ENCODE data around the gene SNX27. TPM values are rescaled to one million over a fixed set of nuclear protein-coding genes. Genes with fewer than 3 reads are reported as not detected.

The SNX27 gene
- total and polyA plus RNA-seq, 10 of the 15 experiments (the other 5 are each of a cell fraction or from before 2014, with no cell fraction given) = 3.8 to 21.8 (median 12.5) TPM

GRCh38 chr1:151680826-151681225 lies 69.0 kb downstream of the SNX27 start:
- intact Hi-C loops (cut with micrococcal nuclease; ENCODE audit: unreplicated experiment) (no loop called here), in situ Hi-C loops (cut with MboI) (no loop called here)
- Histone ChIP-seq H3K27ac (ENCODE audit: control insufficient read depth, insufficient read depth) (no peak overlapping the region), H3K9me3 (replicated peaks; ENCODE audit: control insufficient read depth, insufficient read depth, low read length) (no peaks in the 10 kb centered on the region), H3K9ac (ENCODE audit: control insufficient read depth, insufficient read depth, low read length) (no peak overlapping the region), H3K36me3 (ENCODE audit: control insufficient read depth in 2 of 2, insufficient read depth in 2 of 2, low read length in 1 of 2) (no peaks in the 10 kb centered on the region; a peak in 1 of 4 replicates), H3K4me3 (no peak overlapping the region), H2AFZ (ENCODE audit: control insufficient read depth, low read depth, low read length) (no peak overlapping the region), H3K4me1 (ENCODE audit: control insufficient read depth, insufficient read depth, low read length) (no peaks in the 10 kb centered on the region), H3K27me3 (replicated peaks in 1 of 2; ENCODE audit: control insufficient read depth in 2 of 2, insufficient read depth in 2 of 2, low read length in 1 of 2) (no peaks in the 10 kb centered on the region), H3K79me2 (ENCODE audit: control insufficient read depth, insufficient read depth, low read length) (no peaks in the 10 kb centered on the region), H4K20me1 (ENCODE audit: control insufficient read depth, insufficient read depth) (no peaks in the 10 kb centered on the region), H3K4me2 (ENCODE audit: control insufficient read depth, insufficient read depth) (no peak overlapping the region)
- ATAC-seq = peak; percentile 40; the same call in 2 of the 3 replicates
- 10% methylated on average over 3 of the region's 3 CpGs for WGBS (ENCODE audit: insufficient coverage, insufficient replicate concordance, low lambda C conversion rate, missing lambda C conversion rate)
- POLR2A ChIA-PET = no interaction called here
- BruUV-seq (replicated peaks) = no TSS peak
- no peak for DNase-seq (ENCODE audit: low read depth, low spot score)
- CTCF ChIA-PET = no interaction called here
- no peak for FAIRE-seq
- RAD21 ChIA-PET (ENCODE audit: unreplicated experiment) = no interaction called here
- no peak for TF ChIP-seq ZNF622 (IDR thresholded peaks at IDR 0.05)
- no peak for TF ChIP-seq STAT3 (IDR thresholded peaks at IDR 0.05; ENCODE audit: low read depth, low read length)
- no peak for TF ChIP-seq MTA2 (IDR thresholded peaks at IDR 0.05; ENCODE audit: low read depth)
- SMC1A ChIA-PET (ENCODE audit: uncharacterized antibody, unreplicated experiment) = interaction anchor here (1.5 kb wide), 1 partner anchor 21 kb away, joined by 3 read pairs; no protein-coding TSS in a partner anchor

- ChIA-PET CTCF (interaction anchor here (1.0 kb wide), 1 partner anchor 53 kb away, joined by 3 read pairs; no protein-coding TSS in a partner anchor), SMC1A (ENCODE audit: uncharacterized antibody, unreplicated experiment) (interaction anchor here (1.5 kb wide), 1 partner anchor 22 kb away, joined by 3 read pairs; no protein-coding TSS in a partner anchor), RAD21 (ENCODE audit: unreplicated experiment) (no interaction called here), POLR2A (no interaction called here)
- Histone ChIP-seq H3K4me2 (ENCODE audit: control insufficient read depth, insufficient read depth) (no peak overlapping the region), H3K27me3 (replicated peaks in 1 of 2; ENCODE audit: control insufficient read depth in 2 of 2, insufficient read depth in 2 of 2, low read length in 1 of 2) (no peaks in the 10 kb centered on the region), H3K27ac (ENCODE audit: control insufficient read depth, insufficient read depth) (no peak overlapping the region), H3K36me3 (ENCODE audit: control insufficient read depth in 2 of 2, insufficient read depth in 2 of 2, low read length in 1 of 2) (no peaks in the 10 kb centered on the region; a peak in 1 of 4 replicates), H3K9ac (ENCODE audit: control insufficient read depth, insufficient read depth, low read length) (no peak overlapping the region), H3K79me2 (ENCODE audit: control insufficient read depth, insufficient read depth, low read length) (no peaks in the 10 kb centered on the region), H4K20me1 (ENCODE audit: control insufficient read depth, insufficient read depth) (no peaks in the 10 kb centered on the region), H3K4me1 (ENCODE audit: control insufficient read depth, insufficient read depth, low read length) (no peaks in the 10 kb centered on the region), H3K9me3 (replicated peaks; ENCODE audit: control insufficient read depth, insufficient read depth, low read length) (no peaks in the 10 kb centered on the region), H2AFZ (ENCODE audit: control insufficient read depth, low read depth, low read length) (no peak overlapping the region), H3K4me3 (no peak overlapping the region)
- DNase-seq (ENCODE audit: low read depth, low spot score) (no peak), FAIRE-seq (no peak), ATAC-seq (no peak)
- BruUV-seq (replicated peaks) = no TSS peak
- in situ Hi-C loops (cut with MboI) (no loop called here), intact Hi-C loops (cut with micrococcal nuclease; ENCODE audit: unreplicated experiment) (no loop called here)
- WGBS (ENCODE audit: insufficient coverage, insufficient replicate concordance, low lambda C conversion rate, missing lambda C conversion rate) = 97% methylated on average over 2 of the region's 2 CpGs
- no peak for TF ChIP-seq ZNF217 (IDR thresholded peaks at IDR 0.05)
- TF ChIP-seq NR2F1 (conservative IDR thresholded peaks at IDR 0.05) = no peak
- no peak for TF ChIP-seq ZNF592 (IDR thresholded peaks at IDR 0.05)
- TF ChIP-seq, protein P1, sequence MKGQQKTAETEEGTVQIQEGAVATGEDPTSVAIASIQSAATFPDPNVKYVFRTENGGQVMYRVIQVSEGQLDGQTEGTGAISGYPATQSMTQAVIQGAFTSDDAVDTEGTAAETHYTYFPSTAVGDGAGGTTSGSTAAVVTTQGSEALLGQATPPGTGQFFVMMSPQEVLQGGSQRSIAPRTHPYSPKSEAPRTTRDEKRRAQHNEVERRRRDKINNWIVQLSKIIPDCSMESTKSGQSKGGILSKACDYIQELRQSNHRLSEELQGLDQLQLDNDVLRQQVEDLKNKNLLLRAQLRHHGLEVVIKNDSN (IDR thresholded peaks at IDR 0.05; ENCODE audit: borderline replicate concordance, extremely low read length, insufficient read depth, low read depth, low read length) = no peak
- TF ChIP-seq MTA3 (IDR thresholded peaks at IDR 0.05; ENCODE audit: borderline replicate concordance, low read length) = no peak
- no peak for TF ChIP-seq ZNF384 (IDR thresholded peaks at IDR 0.05; ENCODE audit: borderline replicate concordance, low read depth, low read length)
- no peak for TF ChIP-seq ZBTB4 (CRISPR knock-in tag; IDR thresholded peaks at IDR 0.05)
Measured at GRCh38 chr1:151681923-151682322, 70.1 kb downstream of the SNX27 start.
